Right atrium auricular region (tissue), 2 donors: Measurements from ENCODE around the gene MAPK10. TPM values are rescaled to one million over a fixed set of nuclear protein-coding genes. Genes with fewer than 3 reads are reported as not detected.

Experiments used
- DNase-seq: peaks from one replicate; pipeline ENCODE4 v3.0.0-alpha.2; 2019; ENCODE audit warnings: low spot score
- H3K27ac ChIP-seq, 2 donors: fragments of 200-600 bp; sonication (generic); 1 replicate in 1 of 2; 2 replicates in 1 of 2; pipeline ENCODE4 v1.5.1; 2016 to 2019
- H3K27me3 ChIP-seq, 2 donors: fragments of 200-600 bp; sonication (generic); one replicate each; pipeline versions ENCODE4 v1.5.1 to v1.6.0; 2017 to 2019
- H3K36me3 ChIP-seq: fragments of 200-600 bp; sonication (generic); one replicate; pipeline ENCODE4 v1.5.1; 2016
- H3K4me1 ChIP-seq, 2 donors: fragments of 200-600 bp; sonication (generic); one replicate each; pipeline versions ENCODE4 v1.5.1 to v1.6.0; 2017 to 2019
- H3K4me3 ChIP-seq, 2 donors: fragments of 200-600 bp; sonication (generic); 1 replicate in 1 of 2; 2 replicates in 1 of 2; pipeline ENCODE4 v1.5.1; 2017 to 2019; ENCODE audit warnings: mild to moderate bottlenecking in 1 of 2, moderate library complexity in 1 of 2
- H3K9me3 ChIP-seq, 2 donors: fragments of 200-600 bp; sonication (generic); one replicate each; pipeline ENCODE4 v1.5.1; 2019
- total RNA-seq, 2 donors: library from RNA; depleted of rRNA; stranded (reverse); fragments of >200 nt; gene quantifications; one replicate each; pipeline ENCODE4 v1.1.0, GENCODE V29; 2016
- TF ChIP-seq, protein P1 (sequence below), 2 donors: fragments of 200-600 bp; sonication (generic); IDR thresholded peaks; one replicate each; pipeline ENCODE4 v1.5.1; 2019; ENCODE audit warnings: antibody characterized with exemption in 2 of 2

MAPK10 gene
- total RNA-seq, 2 donors from 2014 or later = 2.6 to 3.1 TPM

DNA sequence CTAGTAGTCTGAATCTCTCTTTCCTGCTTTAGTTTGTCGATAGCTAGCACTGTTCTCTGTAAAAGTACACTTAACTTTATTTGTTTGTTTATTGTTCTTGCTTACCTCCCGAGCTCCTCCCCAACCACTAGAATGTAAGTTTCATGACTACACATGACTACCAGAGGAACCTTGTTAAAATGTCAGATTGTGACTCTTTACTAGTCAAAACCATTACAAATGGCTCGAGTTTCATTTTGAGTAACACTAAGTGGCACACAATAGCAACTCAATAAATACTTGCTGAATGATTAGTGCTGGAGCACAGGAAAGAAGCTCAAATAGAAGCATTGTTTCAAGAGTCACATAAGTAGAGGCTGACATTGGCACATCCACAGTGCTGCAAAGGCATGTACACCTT lies 116.1 kb downstream of the MAPK10 start:
- Histone ChIP-seq H3K9me3 (no peaks in the 10 kb centered on the region), H3K36me3 (no peaks in the 10 kb centered on the region), H3K4me1 (no peaks in the 10 kb centered on the region), H3K27ac (no peak overlapping the region), H3K4me3 (no peak overlapping the region), H3K27me3 (no peaks in the 10 kb centered on the region)
- TF ChIP-seq, protein P1, sequence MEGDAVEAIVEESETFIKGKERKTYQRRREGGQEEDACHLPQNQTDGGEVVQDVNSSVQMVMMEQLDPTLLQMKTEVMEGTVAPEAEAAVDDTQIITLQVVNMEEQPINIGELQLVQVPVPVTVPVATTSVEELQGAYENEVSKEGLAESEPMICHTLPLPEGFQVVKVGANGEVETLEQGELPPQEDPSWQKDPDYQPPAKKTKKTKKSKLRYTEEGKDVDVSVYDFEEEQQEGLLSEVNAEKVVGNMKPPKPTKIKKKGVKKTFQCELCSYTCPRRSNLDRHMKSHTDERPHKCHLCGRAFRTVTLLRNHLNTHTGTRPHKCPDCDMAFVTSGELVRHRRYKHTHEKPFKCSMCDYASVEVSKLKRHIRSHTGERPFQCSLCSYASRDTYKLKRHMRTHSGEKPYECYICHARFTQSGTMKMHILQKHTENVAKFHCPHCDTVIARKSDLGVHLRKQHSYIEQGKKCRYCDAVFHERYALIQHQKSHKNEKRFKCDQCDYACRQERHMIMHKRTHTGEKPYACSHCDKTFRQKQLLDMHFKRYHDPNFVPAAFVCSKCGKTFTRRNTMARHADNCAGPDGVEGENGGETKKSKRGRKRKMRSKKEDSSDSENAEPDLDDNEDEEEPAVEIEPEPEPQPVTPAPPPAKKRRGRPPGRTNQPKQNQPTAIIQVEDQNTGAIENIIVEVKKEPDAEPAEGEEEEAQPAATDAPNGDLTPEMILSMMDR (IDR thresholded peaks at IDR 0.05) = no peak
- DNase-seq = no peak

DNA sequence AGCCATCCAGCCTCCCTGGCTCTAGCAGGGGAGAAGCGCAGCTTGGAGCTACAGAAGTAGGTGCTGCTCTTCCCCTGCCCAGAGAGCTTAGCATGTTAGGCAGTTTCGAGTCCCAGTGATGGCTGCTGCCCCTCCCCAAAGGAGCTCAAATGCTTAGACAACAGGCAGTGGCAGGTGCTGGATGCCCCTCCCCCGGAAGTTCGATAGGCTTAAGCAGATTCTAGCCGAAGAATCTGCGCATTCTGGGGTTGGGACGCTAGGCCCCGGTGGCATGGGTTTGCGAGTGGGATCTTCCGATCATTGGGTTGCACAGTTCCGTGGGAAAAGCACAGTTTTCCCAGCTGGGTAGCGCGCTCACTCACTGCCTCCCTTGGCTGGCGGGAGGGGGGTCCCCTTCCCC lies 117.2 kb downstream of the MAPK10 start:
- no peaks in the 10 kb centered on the region for H3K4me1 ChIP-seq
- TF ChIP-seq, protein P1 (IDR thresholded peaks at IDR 0.05) = no peak
- no peak for DNase-seq
- no peak overlapping the region for H3K27ac ChIP-seq
- H3K27me3 ChIP-seq = no peaks in the 10 kb centered on the region
- H3K4me3 ChIP-seq = no peak overlapping the region
- no peaks in the 10 kb centered on the region for H3K36me3 ChIP-seq
- H3K9me3 ChIP-seq = peaks cover 0 to 10% of the 10 kb centered on the region in 2 donors

DNA sequence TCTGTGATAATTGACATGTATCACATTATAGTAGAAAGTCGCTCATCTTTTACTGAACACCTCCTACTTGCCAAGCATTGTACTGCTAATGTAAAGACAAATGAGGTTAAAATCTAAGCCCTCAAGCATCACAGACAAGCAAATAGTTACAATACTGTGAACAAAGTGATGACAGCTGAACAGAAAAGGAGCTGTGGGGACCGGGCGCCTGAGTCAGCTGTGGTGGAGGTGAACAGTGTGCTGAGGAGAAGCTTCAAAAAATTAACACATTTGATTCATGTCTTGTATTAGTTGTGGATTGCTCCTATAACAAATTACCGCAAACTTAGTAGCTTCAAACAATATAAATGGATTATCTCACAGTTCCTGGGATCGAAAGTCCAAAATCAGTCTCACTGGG lies 124.3 kb downstream of the MAPK10 start:
- Histone ChIP-seq H3K27ac (no peak overlapping the region), H3K36me3 (no peaks in the 10 kb centered on the region), H3K4me1 (no peaks in the 10 kb centered on the region), H3K9me3 (peaks cover 0 to 12% of the 10 kb centered on the region in 2 donors), H3K4me3 (no peak overlapping the region), H3K27me3 (no peaks in the 10 kb centered on the region)
- no peak for DNase-seq
- TF ChIP-seq, protein P1 (IDR thresholded peaks at IDR 0.05) = no peak

DNA sequence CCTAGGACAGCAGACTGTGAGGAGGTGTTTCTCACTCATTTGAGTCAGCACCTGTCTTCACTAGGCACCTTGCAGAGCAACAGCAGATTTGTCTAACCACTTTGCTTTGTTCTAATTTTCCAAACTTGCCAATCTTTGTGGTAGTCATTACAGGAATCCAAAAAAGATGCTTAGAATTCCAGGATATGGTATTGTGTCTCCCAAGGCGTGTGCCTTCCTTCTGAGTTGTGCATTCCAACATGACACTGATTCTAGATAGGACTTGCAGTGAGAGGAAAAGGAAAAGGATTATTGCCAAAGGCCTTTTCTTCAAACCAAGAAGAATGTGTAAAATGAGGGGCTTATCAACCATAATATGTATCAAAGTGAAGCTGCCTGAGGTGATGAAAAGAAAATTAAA lies 126.2 kb downstream of the MAPK10 start:
- TF ChIP-seq, protein P1 (IDR thresholded peaks at IDR 0.05) = no peak
- Histone ChIP-seq H3K4me1 (no peaks in the 10 kb centered on the region), H3K27ac (no peak overlapping the region), H3K36me3 (no peaks in the 10 kb centered on the region), H3K4me3 (no peak overlapping the region), H3K27me3 (no peaks in the 10 kb centered on the region), H3K9me3 (peaks cover 0 to 12% of the 10 kb centered on the region in 2 donors)
- DNase-seq = no peak

DNA sequence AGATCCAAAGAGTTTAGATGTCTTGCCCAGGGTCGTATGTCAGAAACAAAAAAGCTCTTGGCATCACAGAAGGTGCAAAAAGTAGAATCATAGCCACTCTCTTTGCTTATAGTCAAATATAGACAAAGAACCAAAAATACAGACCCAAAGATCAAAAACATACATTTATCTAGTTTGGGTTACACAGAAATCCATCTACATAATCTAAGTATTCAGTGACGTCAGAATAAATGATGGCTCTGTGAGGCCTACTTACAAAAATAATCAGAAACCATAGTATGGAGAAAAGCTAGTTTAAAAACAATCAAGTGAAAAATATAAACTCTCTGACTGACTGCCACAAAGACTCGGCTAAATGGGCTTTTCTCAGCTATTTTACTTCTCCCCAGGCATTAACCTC lies 126.8 kb downstream of the MAPK10 start:
- TF ChIP-seq, protein P1 (IDR thresholded peaks at IDR 0.05) = no peak
- H3K9me3 ChIP-seq = peaks cover 0 to 6% of the 10 kb centered on the region in 2 donors
- H3K27me3 ChIP-seq = no peaks in the 10 kb centered on the region
- no peak overlapping the region for H3K4me3 ChIP-seq
- no peak for DNase-seq
- no peaks in the 10 kb centered on the region for H3K36me3 ChIP-seq
- no peak overlapping the region for H3K27ac ChIP-seq
- no peaks in the 10 kb centered on the region for H3K4me1 ChIP-seq

DNA sequence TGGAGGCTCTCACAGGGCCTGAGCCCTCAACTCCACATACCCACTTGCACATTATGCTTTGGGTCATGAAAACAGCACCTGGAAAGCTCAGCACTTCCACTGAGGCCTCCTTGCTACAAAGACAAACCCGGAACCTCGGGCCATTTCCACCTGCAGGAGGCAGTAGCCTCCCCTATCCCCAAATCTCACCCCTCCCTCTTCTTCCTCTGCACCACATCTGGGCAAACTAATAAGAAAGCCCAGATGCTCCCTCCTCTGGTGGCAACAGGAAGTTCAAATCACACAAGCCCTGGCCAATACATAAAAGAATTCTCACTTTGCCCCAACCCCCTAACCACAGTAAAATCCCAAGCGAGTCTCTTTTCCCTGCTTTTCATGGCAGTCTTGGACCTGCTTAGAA lies 136.4 kb downstream of the MAPK10 start:
- Histone ChIP-seq H3K27me3 (no peaks in the 10 kb centered on the region), H3K4me3 (no peak overlapping the region), H3K36me3 (no peaks in the 10 kb centered on the region), H3K27ac (no peak overlapping the region), H3K9me3 (no peaks in the 10 kb centered on the region), H3K4me1 (no peaks in the 10 kb centered on the region)
- TF ChIP-seq, protein P1 (IDR thresholded peaks at IDR 0.05) = no peak
- no peak for DNase-seq
